Right hindlimb (tissue), 1 donor: ENCODE results near the gene GIPC3.

Experiments used
- DNase-seq: peaks from one replicate; pipeline ENCODE4 v3.0.0-alpha.2; 2018

GIPC3 gene

DNA sequence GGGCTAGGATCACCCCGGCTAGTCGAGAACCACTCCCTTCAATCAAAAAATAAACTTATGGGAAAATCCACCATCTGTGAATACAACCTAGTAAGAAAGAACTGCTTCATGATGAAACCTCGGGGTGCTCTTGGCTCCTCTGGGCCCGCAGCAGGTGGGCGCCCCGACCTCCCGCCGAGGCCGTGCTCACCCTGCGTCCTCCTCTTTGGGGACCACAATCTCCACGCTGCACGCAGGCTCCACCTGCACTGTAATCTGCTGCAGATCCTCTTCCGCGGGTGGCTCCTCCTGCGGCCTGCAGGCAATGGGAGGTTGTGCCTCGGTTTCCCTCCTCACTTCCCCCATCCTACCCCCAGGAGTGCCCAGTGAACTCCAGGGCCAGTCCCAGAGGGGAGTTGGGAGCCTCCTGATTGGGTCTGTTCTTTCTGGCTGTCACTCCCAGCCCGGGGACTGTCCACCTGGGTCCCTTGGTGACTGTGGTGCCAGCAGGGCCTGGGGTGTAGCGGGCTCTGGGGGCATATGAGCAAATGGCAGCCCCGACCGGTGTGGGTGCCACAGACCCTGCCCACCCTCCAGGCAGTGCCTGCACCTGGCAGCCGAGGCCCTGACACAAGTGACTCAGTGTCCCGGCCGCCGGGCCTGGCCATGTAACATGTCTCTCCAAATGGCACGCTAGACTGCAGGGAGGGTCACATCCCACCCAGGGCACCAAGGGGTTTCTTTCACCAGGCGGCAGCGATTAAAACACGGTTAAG is 56.4 kb downstream of the GIPC3 start:
- DNase-seq: no peak

- no peak for DNase-seq
Measured at GRCh38 chr19:3642296-3642695, 57.0 kb downstream of the GIPC3 start.
